Measurements from ENCODE around the gene INPP4A. TPM values are rescaled to one million over a fixed set of nuclear protein-coding genes. Genes with fewer than 3 reads are reported as not detected.

INPP4A gene
- total and polyA plus RNA-seq, 12 donors: 3.8 to 31.2 (median 21.1) TPM

- H3K4me3 ChIP-seq: no peak overlapping the region
- no peaks in the 10 kb centered on the region for H3K27me3 ChIP-seq
- no peak overlapping the region for H3K27ac ChIP-seq
- intact Hi-C loops (cut with DNase I): loop anchor here in 5 of 10 donors (5.0 to 10.0 kb wide), 3 partner anchors 160 to 192 kb away; partner anchors contain the start of gene INPP4A (in 1 of the 5)
- 68 to 73% methylated on average over 2 of the region's 2 CpGs for WGBS, 2 donors
- peaks cover 0 to 47% (median 18%) of the 10 kb centered on the region in 9 donors for H3K36me3 ChIP-seq
- no peak for DNase-seq
- TF ChIP-seq, protein P1, sequence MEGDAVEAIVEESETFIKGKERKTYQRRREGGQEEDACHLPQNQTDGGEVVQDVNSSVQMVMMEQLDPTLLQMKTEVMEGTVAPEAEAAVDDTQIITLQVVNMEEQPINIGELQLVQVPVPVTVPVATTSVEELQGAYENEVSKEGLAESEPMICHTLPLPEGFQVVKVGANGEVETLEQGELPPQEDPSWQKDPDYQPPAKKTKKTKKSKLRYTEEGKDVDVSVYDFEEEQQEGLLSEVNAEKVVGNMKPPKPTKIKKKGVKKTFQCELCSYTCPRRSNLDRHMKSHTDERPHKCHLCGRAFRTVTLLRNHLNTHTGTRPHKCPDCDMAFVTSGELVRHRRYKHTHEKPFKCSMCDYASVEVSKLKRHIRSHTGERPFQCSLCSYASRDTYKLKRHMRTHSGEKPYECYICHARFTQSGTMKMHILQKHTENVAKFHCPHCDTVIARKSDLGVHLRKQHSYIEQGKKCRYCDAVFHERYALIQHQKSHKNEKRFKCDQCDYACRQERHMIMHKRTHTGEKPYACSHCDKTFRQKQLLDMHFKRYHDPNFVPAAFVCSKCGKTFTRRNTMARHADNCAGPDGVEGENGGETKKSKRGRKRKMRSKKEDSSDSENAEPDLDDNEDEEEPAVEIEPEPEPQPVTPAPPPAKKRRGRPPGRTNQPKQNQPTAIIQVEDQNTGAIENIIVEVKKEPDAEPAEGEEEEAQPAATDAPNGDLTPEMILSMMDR (IDR thresholded peaks at IDR 0.05): no peak
- no peak for ATAC-seq
- no peaks in the 10 kb centered on the region for H3K9me3 ChIP-seq
- peaks cover 10 to 43% (median 32%) of the 10 kb centered on the region in 9 donors for H3K4me1 ChIP-seq
These were observed 159.9 kb downstream of the INPP4A start for GRCh38 chr2:98604547-98604946.

DNA sequence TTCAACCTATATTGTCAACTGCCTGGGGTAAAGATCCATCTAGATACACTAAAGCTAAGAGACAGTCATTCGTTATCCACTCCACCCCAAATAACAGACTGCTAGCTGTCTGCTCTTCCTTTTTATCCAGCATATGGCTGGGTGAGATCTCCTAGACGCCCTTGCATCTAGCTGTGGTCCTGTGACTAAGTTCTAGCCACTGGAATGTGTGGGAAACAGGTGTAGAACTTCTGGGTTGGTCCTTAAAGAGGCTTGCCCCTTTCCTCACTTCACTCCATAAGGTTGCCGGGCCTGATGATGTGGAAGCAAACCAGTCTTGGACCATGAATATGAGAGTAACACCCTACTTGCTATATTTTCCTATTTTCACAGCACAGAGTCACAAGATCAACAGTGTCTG lies 160.4 kb downstream of the INPP4A start:
- Histone ChIP-seq H3K27ac (no peak overlapping the region), H3K9me3 (no peaks in the 10 kb centered on the region), H3K36me3 (peaks cover 0 to 46% (median 13%) of the 10 kb centered on the region in 9 donors), H3K27me3 (no peaks in the 10 kb centered on the region), H3K4me1 (peaks cover 10 to 48% (median 37%) of the 10 kb centered on the region in 9 donors), H3K4me3 (no peak overlapping the region)
- WGBS, 2 donors: 75 to 82% methylated on average over 3 of the region's 3 CpGs
- TF ChIP-seq, protein P1 (IDR thresholded peaks at IDR 0.05): no peak
- ATAC-seq (no peak), DNase-seq (no peak)
- intact Hi-C loops (cut with DNase I): loop anchor here in 5 of 10 donors (5.0 to 10.0 kb wide), 3 partner anchors 38 to 190 kb away; partner anchors contain the start of gene INPP4A (in 1 of the 5)

GRCh38 chr2:98606431-98606830 lies 161.8 kb downstream of the INPP4A start:
- H3K27ac ChIP-seq: no peak overlapping the region
- H3K4me3 ChIP-seq: peak overlapping the region in 2 of 10 donors; percentile 83 to 92
- H3K36me3 ChIP-seq: peaks cover 0 to 46% (median 11%) of the 10 kb centered on the region in 9 donors
- intact Hi-C loops (cut with DNase I): loop anchor here in 5 of 10 donors (5.0 to 10.0 kb wide), 3 partner anchors 39 to 192 kb away; partner anchors contain the start of gene INPP4A (in 1 of the 5)
- no peaks in the 10 kb centered on the region for H3K9me3 ChIP-seq
- TF ChIP-seq, protein P1 (IDR thresholded peaks at IDR 0.05): no peak
- H3K4me1 ChIP-seq: peaks cover 16 to 62% (median 51%) of the 10 kb centered on the region in 9 donors
- H3K27me3 ChIP-seq: no peaks in the 10 kb centered on the region
- no peak for ATAC-seq
- 81 to 86% methylated on average over 7 of the region's 7 CpGs for WGBS, 2 donors
- DNase-seq: no peak

GRCh38 chr2:98607104-98607503 lies 162.4 kb downstream of the INPP4A start:
- ATAC-seq (no peak), DNase-seq (no peak)
- peak overlapping the region in 9 of 10 donors; percentile 83 to 99 (median 94) for H3K4me3 ChIP-seq
- H3K27ac ChIP-seq: peak overlapping the region in 4 of 10 donors; percentile 95 to 100 (median 97)
- intact Hi-C loops (cut with DNase I): loop anchor here in 5 of 10 donors (5.0 to 10.0 kb wide), 3 partner anchors 40 to 192 kb away; partner anchors contain the start of gene INPP4A (in 1 of the 5)
- H3K36me3 ChIP-seq: peaks cover 0 to 46% (median 10%) of the 10 kb centered on the region in 9 donors
- H3K9me3 ChIP-seq: no peaks in the 10 kb centered on the region
- H3K4me1 ChIP-seq: peaks cover 16 to 65% (median 54%) of the 10 kb centered on the region in 9 donors
- TF ChIP-seq, protein P1 (IDR thresholded peaks at IDR 0.05): no peak
- H3K27me3 ChIP-seq: no peaks in the 10 kb centered on the region
- 55 to 56% methylated on average over 6 of the region's 6 CpGs for WGBS, 2 donors
